GM18861 (cell line): ENCODE results near the gene C20orf204.

Experiments used
- ATAC-seq: cut with Tn5 transposase; IDR thresholded peaks from one replicate; pipeline ENCODE4 v1.9.1; 2021; ENCODE audit not compliant: unreplicated experiment

The C20orf204 gene

DNA sequence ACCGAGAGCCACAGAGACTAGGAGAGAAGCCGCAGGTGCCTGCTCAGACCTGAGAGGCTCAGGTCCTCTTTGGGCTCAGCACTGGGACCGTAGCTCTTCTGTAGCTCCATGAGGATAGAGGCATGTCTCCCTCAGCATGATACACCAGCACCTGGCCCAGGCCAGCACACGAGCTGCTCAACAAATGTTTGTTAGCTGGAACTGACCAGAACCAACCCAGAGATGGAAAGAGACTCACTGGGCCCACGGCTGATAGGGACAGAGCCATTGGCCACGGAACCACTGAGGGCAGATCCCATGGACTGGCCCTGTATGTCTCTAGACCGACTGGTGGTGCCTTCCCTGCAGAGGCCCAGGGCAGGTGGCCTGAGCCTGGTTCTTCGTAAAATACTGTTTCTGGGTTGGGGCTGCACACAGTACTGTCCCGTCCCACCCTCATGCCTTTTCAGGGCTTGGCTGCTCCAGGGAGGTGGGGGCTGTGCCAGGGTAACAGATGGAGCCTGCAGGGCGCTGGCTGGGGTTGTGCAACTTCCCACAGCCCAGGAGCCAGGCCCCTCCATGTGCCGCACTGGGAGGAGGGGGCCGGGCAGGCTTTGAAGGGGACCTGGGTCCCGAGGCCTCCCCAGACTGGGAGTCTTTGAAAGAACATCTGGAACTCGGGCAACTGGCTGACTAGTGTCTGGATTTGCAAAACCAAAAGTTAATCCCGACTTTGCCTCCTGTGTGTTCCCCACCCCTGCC, 5.2 kb downstream of the C20orf204 start:
- no peak for ATAC-seq

DNA sequence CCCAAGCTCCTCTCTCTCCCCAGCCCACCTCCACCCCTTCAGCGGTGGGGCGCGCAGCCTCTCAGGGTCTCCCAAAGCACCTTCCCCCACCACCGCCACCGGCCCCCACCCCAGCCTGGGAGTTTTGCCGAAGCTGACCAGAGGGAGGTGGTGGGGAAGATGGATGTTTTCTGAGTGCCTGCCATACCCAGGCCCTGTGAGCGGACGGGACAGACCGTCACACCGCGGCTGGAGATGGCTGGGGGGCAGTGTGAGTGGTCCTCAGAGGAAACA, 5.7 kb downstream of the C20orf204 start:
- no peak for ATAC-seq

DNA sequence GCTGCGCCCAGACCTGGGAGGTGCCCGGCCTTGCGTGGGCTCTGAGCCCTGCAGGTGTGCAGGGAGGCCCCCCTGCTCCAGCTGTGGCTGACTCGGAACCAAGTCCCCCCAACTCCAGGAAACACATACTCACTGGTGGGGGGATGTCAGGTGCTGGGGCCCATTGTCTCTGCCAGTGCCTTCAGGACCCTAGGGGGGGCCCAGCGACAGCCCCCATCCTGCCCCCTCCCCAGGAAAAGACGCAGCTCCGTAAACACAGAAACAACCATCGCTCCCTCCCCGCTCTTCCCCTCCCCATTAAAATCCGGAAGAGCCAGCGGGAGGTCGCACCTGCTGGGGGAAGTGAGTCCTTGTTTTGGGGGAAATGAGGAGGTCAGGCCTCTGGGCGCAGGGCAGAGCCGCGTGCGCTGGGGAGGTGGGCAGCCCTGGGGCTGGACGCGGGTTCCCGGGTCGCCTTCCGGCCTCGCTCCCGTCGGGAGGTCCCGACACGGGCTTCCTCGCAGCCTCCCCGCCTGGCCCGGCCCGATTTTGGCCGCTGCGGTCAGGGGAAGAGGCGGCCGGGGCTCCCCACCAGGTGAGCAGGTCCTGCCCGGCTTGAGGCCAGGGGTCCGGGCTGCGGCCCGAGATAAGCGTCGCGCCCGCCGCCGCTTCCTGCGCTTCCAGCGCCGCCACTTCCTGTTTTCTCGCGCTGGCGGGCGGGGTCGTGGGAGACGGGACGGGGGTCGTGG, 6.2 kb downstream of the C20orf204 start:
- no peak for ATAC-seq

DNA sequence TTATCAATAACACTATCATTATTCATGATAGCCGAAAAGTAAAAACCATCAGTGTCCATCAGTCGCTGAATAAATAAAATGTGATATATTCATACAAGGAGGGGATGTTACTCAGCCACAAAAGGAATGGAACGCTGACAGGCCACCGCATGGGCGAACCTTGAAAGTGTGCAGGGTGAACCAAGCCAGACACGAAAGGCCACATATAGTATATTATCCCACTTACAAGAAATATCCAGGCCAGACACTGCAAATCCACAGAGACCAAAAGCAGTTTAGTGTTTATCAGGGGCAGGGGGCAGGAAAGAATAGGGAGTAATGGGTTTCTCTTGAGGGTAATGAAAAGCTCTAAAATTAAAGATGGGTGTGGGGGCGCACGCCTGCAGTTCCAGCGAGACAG, 7.8 kb downstream of the C20orf204 start:
- no peak for ATAC-seq

DNA sequence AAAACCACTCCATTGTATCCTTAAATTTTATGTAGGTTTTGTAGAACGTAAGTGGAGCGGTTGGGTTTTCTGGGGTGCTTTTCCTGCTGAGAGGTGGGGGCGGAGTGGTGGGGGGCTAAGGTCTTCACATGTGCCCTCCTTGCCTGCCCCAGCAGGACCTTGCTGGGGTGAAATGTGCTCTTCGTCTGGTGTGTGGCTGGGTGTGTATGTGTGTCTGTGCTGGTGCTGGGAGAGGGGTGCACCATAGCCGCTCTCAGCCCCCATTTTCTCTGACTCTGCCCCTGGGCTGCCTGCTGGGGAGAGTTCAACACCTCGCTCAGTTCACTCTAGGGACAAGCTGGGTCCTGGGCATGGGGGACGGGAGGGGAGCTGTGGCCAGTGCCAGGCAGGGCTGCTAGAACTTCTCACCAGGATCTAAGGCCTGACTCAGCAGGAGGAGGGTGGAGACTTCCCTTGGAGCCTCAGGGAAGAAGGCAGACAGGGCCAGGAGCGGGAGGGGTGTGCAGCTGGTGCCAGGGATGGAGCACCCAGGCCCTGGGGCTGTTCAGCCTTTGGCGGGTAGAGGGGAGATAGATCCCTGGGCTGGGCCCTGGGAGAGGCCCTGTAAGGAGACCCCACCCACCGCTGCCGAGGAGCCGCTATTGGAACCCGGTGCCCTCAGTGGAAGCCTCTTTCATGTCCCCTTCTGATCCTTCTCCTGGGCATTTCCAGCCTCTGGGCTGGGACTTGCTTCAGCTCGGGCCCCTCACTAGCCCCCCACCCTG, 8.7 kb downstream of the C20orf204 start:
- no peak for ATAC-seq

DNA sequence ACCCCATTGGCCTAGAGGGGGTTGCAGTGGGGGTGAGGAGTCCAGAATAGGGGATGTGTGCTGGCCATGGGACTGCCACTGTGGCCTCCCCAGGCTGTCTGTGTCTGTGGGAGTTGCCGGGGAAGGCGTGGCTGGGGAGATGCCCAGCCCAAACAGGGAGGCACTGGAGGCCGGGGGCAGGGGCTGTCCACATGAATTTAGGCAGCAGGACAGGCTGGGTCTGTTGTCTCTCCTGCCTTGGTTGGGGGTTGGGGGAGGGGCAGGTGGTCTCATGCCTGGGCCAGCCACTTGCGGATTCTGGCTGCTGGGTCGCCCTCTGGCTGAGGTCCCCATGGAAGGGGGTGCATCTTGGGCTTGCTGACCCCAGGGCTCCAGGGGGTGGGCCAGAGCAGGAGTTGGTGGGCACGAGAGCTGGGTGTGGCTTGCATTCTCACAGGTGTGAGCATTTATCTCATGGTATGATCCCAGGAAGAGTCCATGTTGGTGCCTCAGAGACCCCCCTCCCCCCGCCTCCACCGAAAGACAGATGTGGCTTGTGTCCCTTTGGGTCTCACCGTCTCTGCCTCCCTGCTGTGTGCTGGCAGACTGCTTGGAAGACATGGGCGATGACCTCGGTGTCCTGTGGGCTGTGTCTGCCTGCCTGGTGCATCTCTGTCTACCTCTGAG, 9.5 kb downstream of the C20orf204 start:
- no peak for ATAC-seq

DNA sequence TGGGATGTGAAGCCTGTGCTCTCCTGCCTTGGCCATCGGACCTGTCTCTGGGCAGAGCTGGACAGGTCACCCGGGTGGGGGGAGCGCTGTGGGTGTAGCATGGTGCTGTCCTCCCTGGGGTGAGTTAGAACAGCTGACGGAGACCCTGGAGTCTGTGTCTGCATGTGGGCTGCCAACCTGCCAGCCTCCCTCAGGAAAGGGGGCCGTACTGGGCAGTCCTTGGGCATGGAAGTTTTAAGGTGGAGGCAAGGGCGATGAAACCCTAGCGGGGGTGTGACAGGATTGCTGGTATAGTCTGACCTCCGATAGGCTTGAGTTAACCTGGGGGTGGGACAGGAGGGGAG, 11.0 kb downstream of the C20orf204 start:
- ATAC-seq: no peak

DNA sequence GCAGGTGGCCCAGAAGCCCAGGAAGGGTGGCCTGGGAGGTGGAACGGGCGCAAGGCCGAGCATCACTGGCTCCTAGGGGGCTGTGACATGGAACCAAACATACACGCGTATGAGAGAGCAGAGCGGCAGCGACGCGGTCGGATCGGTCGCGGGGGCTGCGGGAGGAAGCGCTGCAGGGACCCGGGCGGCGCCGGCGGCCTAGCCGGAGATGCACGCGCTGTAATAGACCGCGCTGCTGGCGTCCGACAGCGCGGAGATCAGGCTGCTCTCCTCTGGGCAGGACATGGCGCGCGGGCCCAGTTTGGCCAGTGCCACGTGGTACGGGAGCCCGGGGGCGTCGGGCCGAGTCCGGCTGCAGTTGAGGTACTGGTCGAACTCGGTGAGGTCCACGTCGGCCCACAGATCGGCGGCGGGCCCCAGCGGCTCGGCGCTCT, 12.0 kb downstream of the C20orf204 start:
- no peak for ATAC-seq

DNA sequence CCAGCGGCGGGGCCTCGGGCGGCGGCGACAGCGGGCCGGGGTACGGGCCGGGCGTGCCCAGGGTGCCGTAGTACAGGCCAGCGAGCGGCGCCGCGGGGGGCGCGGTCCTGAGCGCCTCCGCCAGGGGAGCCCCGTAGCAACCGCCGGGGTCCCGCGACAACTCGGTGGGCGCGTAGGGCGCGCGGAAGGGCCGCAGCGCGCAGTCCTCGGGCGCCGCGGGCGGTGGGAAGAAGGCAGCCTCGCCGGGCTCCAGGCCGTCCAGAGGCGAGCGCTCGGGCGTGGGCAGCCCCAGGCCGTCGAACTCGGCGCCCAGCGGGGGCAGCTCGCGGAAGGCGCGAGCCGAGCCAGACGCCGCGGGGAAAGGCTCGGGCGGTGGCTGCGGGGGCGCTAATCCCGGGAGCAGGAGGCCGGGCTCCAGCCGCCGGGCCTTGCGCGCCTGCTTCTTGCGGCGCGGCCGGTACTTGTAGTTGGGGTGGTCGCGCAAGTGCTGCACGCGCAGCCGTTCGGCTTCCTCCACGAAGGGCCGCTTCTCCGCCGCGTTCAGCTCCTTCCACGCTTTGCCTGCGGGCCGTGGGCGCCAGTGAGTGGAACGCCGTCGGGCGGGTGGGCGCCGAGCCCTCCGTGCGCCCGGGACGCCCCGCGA, 12.5 kb downstream of the C20orf204 start:
- no peak for ATAC-seq

DNA sequence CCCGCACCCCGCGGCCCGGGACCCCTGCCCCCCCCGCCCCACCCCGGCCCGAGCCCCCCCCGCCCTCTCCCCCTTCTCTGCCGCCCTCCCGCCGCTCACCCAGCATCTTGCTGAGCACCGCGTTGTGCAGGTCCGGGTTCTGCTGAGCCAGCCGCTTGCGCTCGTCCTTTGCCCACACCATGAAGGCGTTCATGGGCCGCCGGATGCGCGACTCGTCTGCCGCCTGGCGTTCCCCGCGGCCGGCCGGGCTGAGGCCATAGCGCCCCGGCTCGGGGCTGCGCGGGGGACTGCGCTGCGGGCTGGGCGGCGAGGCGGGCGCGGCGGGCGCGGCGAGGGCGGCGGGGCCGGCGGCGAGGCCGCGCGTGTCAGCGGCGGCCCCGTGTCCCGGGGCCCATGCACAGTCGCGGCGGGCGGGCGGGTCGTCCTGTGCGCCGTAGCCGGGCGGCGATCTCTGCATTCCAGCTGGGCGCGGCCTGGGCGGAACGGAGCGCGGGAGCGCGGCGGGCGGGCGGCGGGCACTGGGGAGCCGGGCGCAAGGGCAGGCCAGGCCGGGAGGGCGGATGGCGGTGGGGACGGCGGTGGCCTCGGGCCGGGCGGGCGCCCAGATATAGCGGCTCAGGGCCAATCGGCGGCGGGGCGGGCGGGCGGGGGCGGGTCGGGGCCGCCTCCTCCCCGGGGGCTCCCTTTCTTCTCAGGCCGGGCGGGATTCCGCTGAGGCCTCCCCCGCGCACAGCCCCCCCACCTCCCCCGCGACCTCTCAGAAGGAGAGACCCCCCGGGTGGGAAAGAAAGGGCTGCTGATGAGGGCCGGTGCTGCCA, 13.3 kb downstream of the C20orf204 start, which contains the start of gene SOX18:
Gene SOX18, minus strand, starts transcription at position 580 of the 818 bp plus-strand sequence. Its CDS starts 123 bp downstream, at position 457.
- no peak for ATAC-seq

DNA sequence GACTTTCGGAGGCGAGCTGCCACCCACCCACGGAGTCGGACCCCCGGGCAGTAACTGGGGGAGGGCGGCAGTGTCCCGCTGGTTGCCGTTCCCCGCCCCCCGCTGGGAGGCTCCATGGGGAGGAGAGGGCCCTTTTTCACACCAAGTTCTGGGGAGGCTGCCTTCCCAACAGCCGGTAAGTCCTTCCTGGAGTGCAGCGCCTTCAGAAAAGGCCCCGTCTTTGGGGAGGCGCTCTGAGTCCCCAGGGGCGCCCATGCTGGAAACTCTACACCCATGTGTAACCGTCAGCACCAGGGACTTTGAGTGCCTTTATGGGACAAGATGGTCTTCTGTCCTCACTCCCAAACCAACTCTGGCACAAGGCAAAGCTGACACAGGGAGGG, 13.9 kb downstream of the C20orf204 start:
- no peak for ATAC-seq

DNA sequence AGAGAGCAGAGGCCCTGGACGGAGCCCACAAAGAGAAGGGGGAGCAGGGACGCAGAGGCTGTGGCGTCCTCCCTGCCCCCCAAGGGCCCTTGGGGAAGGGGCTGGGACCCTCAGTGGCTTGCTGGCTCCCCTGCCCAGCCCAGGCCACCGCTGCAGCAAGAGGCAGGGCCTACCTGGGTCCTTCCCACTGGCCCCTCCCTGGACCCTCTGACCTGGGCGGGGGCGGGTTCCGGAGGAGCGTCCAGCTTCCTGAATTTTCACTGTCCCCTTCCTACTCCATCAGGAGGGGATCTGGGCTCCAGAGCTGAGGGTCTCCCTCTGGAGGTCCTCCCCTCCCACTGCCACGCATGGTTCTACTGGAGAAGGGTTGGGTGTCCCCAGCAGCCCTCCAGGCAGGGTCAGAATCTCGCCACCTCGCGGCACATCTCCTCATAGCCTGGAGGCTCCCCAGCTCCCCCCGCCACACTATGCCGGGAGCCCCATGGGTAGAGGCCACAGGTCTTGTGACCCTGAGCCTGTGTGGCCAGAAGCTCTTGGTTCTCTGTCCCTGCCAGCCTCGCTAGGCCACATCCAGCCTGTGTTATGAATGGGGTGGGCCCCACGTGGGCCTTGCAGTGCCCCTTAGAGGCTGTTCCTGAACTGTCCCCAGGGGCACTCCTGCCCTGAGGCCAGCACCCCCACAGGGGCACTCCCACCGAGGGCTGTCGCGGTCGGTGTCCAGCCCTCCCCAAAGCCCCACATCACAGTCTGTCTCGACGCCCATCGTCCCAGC, 14.5 kb downstream of the C20orf204 start:
- no peak for ATAC-seq

DNA sequence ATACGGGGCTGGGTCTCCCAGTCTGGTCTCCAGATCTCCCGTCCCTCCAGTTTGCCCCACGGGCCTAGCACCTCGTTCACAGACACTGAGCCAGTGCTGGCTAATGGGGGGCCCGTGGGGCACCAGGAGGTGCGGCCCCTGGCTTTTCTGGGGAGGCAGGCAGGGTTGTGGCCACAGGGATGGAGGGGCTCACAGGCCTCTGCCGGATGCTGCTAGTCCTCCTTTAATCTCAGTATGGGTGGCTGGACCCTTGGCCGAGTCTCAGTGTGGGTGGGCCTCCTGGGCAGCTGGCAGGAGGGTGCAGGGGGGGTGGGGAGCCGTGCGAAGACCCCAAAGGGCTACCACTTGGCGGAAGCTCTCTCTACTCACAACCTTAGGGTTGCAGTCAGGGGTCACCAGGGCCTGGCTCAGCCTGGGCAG, 15.1 kb downstream of the C20orf204 start:
- no peak for ATAC-seq

DNA sequence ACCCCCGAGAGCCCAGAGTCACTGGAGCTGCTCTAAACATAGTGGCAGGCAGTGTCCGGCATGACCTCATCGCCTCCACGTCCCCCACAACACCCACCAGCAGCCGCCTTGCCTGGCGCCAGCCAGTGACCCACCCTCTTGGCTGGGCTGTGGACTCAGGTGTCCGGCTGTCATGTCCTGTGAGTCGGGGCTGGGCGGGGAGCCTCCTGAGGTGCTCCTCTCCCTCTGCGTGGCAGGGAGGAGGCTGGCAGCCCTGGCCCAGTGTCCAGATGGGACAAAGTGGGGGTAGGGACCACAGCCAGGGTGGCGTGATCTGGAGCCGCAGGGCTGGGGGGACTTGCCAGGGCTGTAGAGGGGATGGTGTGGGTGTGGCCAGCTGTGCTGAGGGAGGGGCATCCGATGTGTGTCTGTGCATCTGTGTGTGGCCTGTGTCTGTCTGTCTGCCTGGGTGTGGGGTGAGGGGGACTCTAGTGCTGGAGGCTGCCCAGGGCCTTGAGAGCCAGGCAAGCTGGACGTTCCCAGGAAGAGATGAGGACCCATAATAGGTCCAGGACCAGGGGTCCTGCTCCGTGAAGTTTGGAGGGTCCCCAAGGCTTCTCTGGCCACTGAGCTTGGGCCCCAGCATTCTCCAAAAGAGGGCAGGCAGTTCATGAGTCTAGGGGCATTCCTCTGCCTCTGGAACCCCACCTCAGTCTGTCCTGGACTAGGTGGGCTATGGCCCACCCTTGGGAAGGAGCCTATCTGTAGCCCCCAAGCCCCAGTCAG, 15.8 kb downstream of the C20orf204 start:
- ATAC-seq: no peak

DNA sequence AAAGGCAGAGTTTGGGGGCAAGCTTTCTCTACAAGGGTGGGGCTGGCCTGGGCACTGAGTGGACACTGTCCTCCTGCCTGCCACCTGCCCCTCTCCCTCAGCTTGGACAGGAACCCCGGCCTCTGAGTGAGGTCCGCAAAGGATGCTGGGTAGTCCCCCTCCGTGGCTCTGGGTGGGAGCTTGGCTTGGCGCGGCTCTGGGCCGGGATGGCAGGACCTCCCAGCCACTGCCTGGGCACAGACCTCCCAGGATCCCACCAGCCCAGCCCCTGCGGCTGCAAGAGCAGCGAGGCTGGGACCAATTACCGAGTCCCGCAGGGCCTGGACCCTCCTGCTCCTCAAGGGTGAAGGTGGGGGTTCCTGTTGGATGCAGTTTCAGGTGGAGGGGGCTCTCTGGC, 16.3 kb downstream of the C20orf204 start:
- ATAC-seq: no peak

DNA sequence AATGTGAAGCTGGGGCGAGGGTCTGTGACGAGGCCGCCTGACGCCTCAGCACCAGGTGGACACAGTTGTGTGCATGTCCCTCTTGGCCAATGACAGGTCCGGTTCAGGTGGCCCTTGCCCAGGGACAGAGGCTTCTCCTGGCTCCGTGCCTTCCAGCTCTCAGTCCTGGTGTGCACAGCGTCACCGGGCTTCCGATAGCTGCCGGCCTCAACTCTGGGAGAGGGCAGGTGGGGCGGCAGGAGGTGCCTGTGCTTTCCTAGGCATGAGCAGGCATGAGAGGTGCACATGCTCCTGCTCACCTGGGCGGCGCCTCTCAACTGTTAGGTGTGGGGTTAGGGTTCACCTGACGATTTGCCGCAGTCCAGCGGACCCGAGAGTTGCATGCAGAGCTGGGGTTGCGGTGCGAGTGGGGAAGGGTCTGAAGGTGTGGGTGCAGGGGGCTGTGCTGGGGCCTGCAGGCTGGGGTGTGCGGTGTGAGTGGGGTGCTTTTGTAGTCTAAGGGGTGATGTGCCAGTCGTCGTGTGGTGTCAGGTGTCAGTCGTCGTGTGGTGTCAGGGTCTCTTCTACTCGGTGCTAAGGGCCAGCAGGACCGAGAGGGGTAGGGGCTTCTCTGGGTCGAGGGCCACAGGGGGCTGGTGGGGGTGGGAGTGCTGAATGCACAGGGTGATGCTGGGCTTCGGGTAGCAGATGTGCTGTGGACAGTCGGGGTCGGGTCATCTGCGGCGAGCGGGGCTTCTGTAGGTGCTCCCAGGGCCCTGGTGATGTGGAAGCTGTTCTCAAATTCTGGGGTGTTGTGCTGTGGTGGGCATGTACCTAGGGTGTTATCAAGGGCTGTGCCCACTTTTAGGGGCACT, 17.2 kb downstream of the C20orf204 start:
- ATAC-seq: no peak

DNA sequence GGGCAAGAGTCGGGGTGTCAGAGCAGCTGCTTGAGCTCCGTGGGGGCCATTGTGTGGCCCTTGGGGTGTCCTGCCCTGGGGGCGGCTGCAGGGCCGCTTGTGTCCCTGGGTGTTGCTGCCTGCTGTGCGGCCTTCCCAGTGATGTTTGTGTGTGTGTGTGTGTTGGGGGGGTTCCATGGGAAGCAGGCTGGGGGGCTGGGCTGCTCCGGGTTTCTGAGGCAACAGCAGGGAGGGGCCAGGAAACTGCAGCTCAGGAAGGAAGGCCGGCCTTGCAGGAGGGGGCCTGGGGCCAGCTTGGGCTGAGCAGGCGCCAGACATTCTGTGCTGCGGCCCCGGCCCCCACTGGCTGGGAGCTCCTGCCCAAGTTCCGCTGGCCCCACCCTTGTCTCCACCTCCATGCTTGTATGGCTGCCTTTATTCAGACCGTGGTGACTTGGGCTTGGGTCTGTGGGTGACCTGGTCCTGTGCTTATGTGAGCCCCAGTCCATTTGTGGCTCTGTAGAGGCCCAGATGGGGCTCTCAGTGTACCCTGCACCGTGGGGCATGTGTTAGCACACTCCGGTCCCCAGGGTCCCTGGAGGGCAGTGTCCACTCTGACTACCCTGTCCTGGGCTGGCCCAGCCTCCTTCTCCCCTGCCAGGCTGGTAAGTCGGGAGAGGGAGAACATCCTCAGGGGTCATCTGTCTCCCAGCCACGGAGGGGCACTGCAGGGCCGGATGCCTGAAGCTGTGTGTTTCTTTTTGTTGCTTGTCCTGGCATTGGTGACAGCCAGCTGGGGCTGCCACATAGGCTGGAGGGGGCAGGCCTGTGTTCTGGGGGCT, 18.1 kb downstream of the C20orf204 start:
- no peak for ATAC-seq
